SH-SY5Y (cell line): ENCODE data around the gene TDRD9.

Experiments
- GATA2 ChIP-seq: IDR thresholded peaks from 2 replicates; pipeline ENCODE4 v1.6.1; 2011; ENCODE audit warnings: mild to moderate bottlenecking, low read depth, low read length
- GATA3 ChIP-seq: IDR thresholded peaks from 2 replicates; pipeline ENCODE4 v1.6.1; 2011; ENCODE audit warnings: low read depth, mild to moderate bottlenecking, low read length, moderate library complexity

GRCh38 chr14:103932791-103933490 is 4.7 kb downstream of the TDRD9 start:
- TF ChIP-seq GATA2 (no peak), GATA3 (no peak)
